Calu3 (cell line): ENCODE data around the gene PAK1IP1. TPM values are rescaled to one million over a fixed set of nuclear protein-coding genes. Genes with fewer than 3 reads are reported as not detected.

Experiments
- BruUV-seq: library from RNA; stranded (reverse); fragments of 400-500 nt; replicated peaks from 2 replicates; lab custom pipeline; 2021; lab: Mats Ljungman, UMichigan
- CTCF ChIA-PET: fragments of 300-600 bp; sonication (Branson Sonifier 250); formaldehyde crosslinking; loops from one replicate; lab custom pipeline; 2022; ENCODE audit warnings: antibody characterized with exemption; lab: Charles Lee
- DNase-seq: peaks from one replicate; pipeline ENCODE4 v3.0.0; 2022
- H3K27ac Mint-ChIP-seq: one replicate; pipeline ENCODE4 v1.8.0; 2022; ENCODE audit warnings: mixed read lengths; ENCODE audit not compliant: unreplicated experiment
- H3K27me3 Mint-ChIP-seq: one replicate; pipeline ENCODE4 v1.8.0; 2022; ENCODE audit warnings: mixed read lengths; ENCODE audit not compliant: unreplicated experiment
- H3K36me3 Mint-ChIP-seq: one replicate; pipeline ENCODE4 v1.8.0; 2022; ENCODE audit warnings: mild to moderate bottlenecking, moderate library complexity, mixed read lengths; ENCODE audit not compliant: insufficient read depth, unreplicated experiment
- H3K4me1 Mint-ChIP-seq: one replicate; pipeline ENCODE4 v1.8.0; 2022; ENCODE audit warnings: mild to moderate bottlenecking, low read depth, mixed read lengths; ENCODE audit not compliant: unreplicated experiment
- H3K4me3 Mint-ChIP-seq: one replicate; pipeline ENCODE4 v1.8.0; 2022; ENCODE audit warnings: mild to moderate bottlenecking, low read depth, moderate library complexity, mixed read lengths; ENCODE audit not compliant: unreplicated experiment
- H3K9me3 Mint-ChIP-seq: one replicate; pipeline ENCODE4 v1.8.0; 2022; ENCODE audit warnings: low read depth, mixed read lengths; ENCODE audit not compliant: unreplicated experiment
- intact Hi-C: fragments of 100-400 bp; cut with micrococcal nuclease; formaldehyde crosslinking; loops from one replicate; pipeline ENCODE4 v1.10.0; 2022; ENCODE audit not compliant: unreplicated experiment
- total RNA-seq: library from RNA; stranded (reverse); gene quantifications from 2 replicates; pipeline ENCODE4 v1.2.3, GENCODE V29; 2022
- TF ChIP-seq, protein P1 (sequence below): fragments of 200-600 bp; IDR thresholded peaks from one replicate; pipeline ENCODE4 v1.8.0; 2022; ENCODE audit warnings: antibody characterized with exemption; ENCODE audit not compliant: unreplicated experiment

The PAK1IP1 gene
- total RNA-seq, 1 experiment from 2014 or later = 15.8 TPM

DNA sequence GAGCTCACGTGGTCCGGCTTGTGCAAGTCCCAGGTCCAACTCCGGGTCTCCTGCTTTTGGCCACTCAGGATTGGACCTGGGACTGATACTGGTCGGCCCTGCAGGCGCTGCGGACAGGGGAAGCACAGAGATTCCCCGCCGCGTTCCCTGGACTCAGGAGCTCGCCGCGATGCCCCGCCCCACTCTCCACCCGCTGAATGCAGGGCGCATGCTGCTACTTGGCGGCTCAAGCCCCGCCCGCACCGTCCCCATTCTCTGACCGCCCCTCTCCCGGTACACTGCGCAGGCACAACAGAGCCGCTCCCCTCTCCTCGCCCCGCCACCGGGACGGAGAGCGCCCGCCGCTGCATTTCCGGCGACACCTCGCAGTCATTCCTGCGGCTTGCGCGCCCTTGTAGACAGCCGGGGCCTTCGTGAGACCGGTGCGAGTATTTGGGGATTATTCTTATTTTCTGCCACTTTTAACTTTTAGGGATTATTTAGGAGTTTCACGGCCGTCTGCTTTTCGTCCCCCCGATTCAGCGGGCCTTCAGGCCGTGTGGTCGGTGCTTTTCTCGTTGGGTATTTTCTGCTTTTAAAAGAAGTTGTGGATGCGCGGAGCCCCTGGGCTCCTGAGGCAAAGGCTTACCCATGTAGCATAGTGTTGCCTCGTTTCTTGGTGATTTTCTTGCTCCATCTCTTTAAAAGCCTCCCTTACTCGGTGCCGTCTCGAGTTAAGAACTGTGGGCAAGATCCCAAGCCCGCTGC lies 28.2 kb downstream of the PAK1IP1 start, which contains the start of gene TMEM14C:
TMEM14C (plus strand) TSS at position 251 of the 747 bp plus-strand sequence. CDS start 1,544 bp downstream, outside the sequence.
- CTCF ChIA-PET = interaction anchor here (0.6 to 1.2 kb wide), 2 partner anchors 12 to 140 kb away, joined by 3 to 5 read pairs; no protein-coding TSS in a partner anchor

DNA sequence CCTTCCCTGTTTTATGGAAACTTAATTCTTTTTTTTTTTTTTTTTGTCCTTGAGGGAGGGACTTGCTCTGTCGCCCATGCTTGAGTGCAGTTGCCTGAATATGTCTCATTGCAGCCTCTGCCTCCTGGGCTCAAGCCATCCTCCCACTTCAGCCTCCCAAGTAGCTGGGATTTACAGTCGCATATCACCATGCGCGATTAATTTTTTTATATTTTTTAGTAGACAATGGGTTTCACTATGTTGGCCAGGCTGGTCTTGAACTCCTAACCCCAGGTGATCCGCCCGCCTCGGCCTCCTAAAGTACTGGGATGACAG lies 28.8 kb downstream of the PAK1IP1 start:
- Mint-ChIP-seq H3K27ac (peak overlapping the region; percentile 86), H3K36me3 (peaks cover 20% of the 10 kb centered on the region), H3K9me3 (no peaks in the 10 kb centered on the region), H3K4me3 (peak overlapping the region; percentile 82), H3K4me1 (peaks cover 9% of the 10 kb centered on the region), H3K27me3 (no peaks in the 10 kb centered on the region)
- no peak for DNase-seq
- CTCF ChIA-PET = no interaction called here
- TF ChIP-seq, protein P1, sequence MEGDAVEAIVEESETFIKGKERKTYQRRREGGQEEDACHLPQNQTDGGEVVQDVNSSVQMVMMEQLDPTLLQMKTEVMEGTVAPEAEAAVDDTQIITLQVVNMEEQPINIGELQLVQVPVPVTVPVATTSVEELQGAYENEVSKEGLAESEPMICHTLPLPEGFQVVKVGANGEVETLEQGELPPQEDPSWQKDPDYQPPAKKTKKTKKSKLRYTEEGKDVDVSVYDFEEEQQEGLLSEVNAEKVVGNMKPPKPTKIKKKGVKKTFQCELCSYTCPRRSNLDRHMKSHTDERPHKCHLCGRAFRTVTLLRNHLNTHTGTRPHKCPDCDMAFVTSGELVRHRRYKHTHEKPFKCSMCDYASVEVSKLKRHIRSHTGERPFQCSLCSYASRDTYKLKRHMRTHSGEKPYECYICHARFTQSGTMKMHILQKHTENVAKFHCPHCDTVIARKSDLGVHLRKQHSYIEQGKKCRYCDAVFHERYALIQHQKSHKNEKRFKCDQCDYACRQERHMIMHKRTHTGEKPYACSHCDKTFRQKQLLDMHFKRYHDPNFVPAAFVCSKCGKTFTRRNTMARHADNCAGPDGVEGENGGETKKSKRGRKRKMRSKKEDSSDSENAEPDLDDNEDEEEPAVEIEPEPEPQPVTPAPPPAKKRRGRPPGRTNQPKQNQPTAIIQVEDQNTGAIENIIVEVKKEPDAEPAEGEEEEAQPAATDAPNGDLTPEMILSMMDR = no peak
- TSS peak; percentile 71 for BruUV-seq
- intact Hi-C loops = no loop called here

More for the DNA sequence above, 28.2 kb downstream of the PAK1IP1 start, which contains the start of gene TMEM14C:
- peaks cover 20% of the 10 kb centered on the region for H3K36me3 Mint-ChIP-seq
- no TSS peak for BruUV-seq
- DNase-seq = peak; percentile 92
- H3K27me3 Mint-ChIP-seq = no peaks in the 10 kb centered on the region
- TF ChIP-seq, protein P1 = no peak
- H3K9me3 Mint-ChIP-seq = no peaks in the 10 kb centered on the region
- peak within 1 kb of the TSS; percentile 86 for H3K27ac Mint-ChIP-seq
- H3K4me3 Mint-ChIP-seq = peak within 1 kb of the TSS; percentile 82
- peaks cover 9% of the 10 kb centered on the region for H3K4me1 Mint-ChIP-seq
- intact Hi-C loops = no loop called here

DNA sequence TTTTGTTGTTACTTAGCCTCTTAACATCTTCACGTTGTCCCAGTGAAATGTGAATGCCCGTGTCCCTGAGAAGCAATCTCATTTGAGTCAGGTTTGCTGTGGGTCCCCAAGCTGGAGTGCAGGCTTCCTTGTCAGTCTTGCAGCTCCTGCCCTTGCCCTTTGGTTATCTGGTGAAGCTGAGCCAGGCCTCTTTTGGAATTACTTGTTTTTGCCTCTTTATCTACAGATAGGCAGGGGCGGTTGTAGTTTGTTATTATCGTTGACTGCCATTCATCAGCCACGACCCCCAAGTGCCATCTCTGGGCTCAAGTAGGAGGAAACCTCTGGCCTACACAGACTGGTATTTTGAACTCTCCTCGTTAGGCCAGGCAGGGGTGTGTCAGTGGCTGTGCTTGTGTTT lies 30.3 kb downstream of the PAK1IP1 start:
- Mint-ChIP-seq H3K4me1 (peaks cover 9% of the 10 kb centered on the region), H3K36me3 (peaks cover 20% of the 10 kb centered on the region), H3K27ac (no peak overlapping the region), H3K4me3 (no peak overlapping the region), H3K27me3 (no peaks in the 10 kb centered on the region), H3K9me3 (no peaks in the 10 kb centered on the region)
- TF ChIP-seq, protein P1 = no peak
- DNase-seq = no peak
- no TSS peak for BruUV-seq
- CTCF ChIA-PET = no interaction called here
- intact Hi-C loops = no loop called here

DNA sequence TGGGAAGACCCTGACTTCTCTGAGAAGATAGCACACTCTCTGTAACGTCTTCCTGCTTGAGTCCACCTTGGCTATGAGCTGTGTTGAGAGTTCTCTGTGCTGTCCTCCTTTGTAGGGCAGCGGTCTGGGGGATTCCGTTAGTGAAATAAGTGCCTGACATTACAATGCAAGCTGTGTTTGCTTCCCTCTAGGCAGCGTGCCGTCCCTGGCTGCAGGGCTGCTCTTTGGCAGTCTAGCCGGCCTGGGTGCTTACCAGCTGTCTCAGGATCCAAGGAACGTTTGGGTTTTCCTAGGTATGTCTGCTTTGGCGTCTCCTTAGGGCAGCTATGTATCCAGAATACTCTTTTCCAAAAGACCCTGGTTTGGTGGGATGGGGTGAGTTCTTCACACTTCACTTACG lies 30.9 kb downstream of the PAK1IP1 start:
- peaks cover 20% of the 10 kb centered on the region for H3K36me3 Mint-ChIP-seq
- H3K4me3 Mint-ChIP-seq = no peak overlapping the region
- CTCF ChIA-PET = no interaction called here
- H3K27me3 Mint-ChIP-seq = no peaks in the 10 kb centered on the region
- H3K9me3 Mint-ChIP-seq = no peaks in the 10 kb centered on the region
- BruUV-seq = no TSS peak
- no peak for DNase-seq
- intact Hi-C loops = no loop called here
- TF ChIP-seq, protein P1 = no peak
- peaks cover 9% of the 10 kb centered on the region for H3K4me1 Mint-ChIP-seq
- H3K27ac Mint-ChIP-seq = no peak overlapping the region
